SK-MEL-5 (cell line): ENCODE data around the gene KLHDC8B. TPM values are rescaled to one million over a fixed set of nuclear protein-coding genes. Genes with fewer than 3 reads are reported as not detected.
"Not testable (repeated sequence)": the region's sequence is repeated elsewhere in the genome, so short reads cannot be mapped to it uniquely, and the experiment has no call there.

Source experiments
- DNase-seq: peaks from one replicate; pipeline ENCODE4 v3.0.0-alpha.2; 2016; ENCODE audit warnings: low read depth, low spot score
- in situ Hi-C: cut with HindIII; loops from 2 replicates; pipeline ENCODE4 v1.10.0; 2016; ENCODE audit warnings: low sequenced_read_pairs, high pct_unique_total_duplicates, low pct_unique_long_range_greater_than_20kb
- total RNA-seq: library from RNA; depleted of rRNA; stranded (reverse); fragments of >200 nt; shearing (Covaris generic); gene quantifications from 2 replicates; pipeline ENCODE4 v1.2.3, GENCODE V29; 2014

KLHDC8B gene
- total RNA-seq, 1 experiment from 2014 or later: 12.2 TPM

- in situ Hi-C loops: no loop called here
These were observed 1.9 kb downstream of the KLHDC8B start for GRCh38 chr3:49173116-49173791.

GRCh38 chr3:49173792-49174170 is 2.4 kb downstream of the KLHDC8B start:
- no peak for DNase-seq
- in situ Hi-C loops: no loop called here

More at GRCh38 chr3:49173116-49173791, 1.9 kb downstream of the KLHDC8B start:
- peak; percentile 15 for DNase-seq

- in situ Hi-C loops: no loop called here
- no peak for DNase-seq
These were observed 3.1 kb downstream of the KLHDC8B start for GRCh38 chr3:49174397-49174985.

DNA sequence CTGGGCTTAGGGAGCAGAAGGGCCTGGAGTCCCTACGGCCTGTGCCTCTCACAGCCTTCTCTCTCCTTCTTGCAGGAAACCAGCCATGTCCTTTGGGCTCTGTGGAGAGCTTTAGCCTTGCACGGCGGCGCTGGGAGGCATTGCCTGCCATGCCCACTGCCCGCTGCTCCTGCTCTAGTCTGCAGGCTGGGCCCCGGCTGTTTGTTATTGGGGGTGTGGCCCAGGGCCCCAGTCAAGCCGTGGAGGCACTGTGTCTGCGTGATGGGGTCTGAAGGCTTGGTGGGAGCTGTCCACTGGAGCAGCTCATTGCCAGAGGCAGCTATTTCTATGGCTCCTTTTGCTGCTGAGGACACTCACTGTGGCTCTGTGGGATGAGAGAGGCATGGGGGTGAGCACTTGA is 4.1 kb downstream of the KLHDC8B start:
- in situ Hi-C loops: no loop called here
- DNase-seq: no peak

DNA sequence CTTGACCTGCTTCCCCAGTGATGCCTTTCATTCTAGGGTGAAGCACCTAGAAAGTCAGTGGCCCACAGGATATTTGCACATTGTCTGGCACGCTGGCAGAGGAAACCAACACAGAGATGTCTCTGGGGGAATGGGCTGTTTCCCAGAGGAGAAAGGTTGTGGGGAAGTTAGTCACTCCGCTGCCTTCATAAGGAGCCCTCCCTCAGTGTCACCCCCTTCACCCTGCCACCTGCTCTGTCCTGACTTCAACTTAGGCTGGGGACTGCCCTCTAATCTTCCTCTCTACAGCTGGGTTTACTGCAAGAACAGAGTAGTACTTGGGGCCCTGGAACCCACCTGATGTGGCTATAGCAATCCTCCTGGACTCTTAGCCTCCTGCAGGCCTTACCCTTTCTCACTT is 5.7 kb downstream of the KLHDC8B start:
- in situ Hi-C loops: no loop called here

GRCh38 chr3:49180116-49180515 is 8.7 kb downstream of the KLHDC8B start:
- in situ Hi-C loops: no loop called here
- DNase-seq: no peak

More for the DNA sequence above, 5.7 kb downstream of the KLHDC8B start:
- DNase-seq: no peak

GRCh38 chr3:49181351-49181750 is 10.0 kb downstream of the KLHDC8B start:
- in situ Hi-C loops: no loop called here
- no peak for DNase-seq

DNA sequence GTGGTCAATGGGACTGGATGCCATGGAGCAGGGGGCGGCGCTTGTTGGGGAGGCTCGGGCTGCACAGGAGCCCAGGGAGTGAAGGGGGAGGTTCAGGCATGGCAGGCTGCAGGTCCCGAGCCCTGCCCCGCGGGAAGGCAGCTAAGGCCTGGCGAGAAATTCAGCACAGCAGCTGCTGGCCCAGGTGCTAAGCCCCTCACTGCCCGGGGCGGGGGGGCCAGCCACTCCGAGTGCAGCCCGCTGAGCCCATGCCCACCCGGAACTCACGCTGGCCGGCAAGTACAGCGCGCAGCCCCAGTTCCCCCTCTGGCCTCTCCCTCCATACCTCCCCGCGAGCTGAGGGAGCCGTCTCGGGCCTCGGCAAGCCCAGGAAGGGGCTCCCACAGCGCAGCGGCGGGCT is 11.3 kb downstream of the KLHDC8B start:
- in situ Hi-C loops: no loop called here
- no peak for DNase-seq

- DNase-seq: no peak
- in situ Hi-C loops: no loop called here
These were observed 12.5 kb downstream of the KLHDC8B start for GRCh38 chr3:49183873-49184272.

GRCh38 chr3:49191741-49192140 is 20.3 kb downstream of the KLHDC8B start:
- no peak for DNase-seq
- in situ Hi-C loops: no loop called here

GRCh38 chr3:49198161-49198560 is 26.8 kb downstream of the KLHDC8B start:
- in situ Hi-C loops: no loop called here
- DNase-seq: no peak

DNA sequence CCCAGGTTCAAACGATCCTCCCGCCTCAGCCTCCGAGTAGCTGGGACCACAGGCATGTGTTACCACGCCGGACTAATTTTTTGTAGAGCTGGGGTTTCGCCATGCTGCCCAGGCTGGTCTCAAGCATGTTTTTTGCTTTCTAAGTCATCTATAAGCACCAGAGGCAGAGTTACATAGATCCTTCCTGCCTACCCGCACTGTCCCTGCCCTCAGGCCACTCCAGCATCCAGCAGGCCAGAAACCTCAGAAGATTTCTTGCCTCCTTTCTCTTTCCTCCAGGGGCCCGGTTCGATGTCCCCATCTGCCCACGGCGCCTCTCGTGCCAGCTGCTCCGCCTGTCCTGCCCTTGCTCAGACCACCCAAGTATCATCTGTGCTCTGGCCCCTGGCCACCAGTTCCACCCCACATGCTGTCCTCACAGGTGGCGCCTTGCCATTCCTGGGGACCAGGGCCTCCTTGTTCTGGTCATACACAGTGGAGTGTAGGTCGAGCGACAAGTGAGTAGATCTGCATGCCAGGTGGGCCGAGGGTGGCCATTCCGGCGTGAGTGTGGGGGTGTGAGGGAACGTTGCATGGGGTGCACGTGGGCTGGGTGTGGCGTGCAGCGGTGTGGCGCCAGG is 27.3 kb downstream of the KLHDC8B start:
- no peak for DNase-seq
- in situ Hi-C loops: no loop called here

DNA sequence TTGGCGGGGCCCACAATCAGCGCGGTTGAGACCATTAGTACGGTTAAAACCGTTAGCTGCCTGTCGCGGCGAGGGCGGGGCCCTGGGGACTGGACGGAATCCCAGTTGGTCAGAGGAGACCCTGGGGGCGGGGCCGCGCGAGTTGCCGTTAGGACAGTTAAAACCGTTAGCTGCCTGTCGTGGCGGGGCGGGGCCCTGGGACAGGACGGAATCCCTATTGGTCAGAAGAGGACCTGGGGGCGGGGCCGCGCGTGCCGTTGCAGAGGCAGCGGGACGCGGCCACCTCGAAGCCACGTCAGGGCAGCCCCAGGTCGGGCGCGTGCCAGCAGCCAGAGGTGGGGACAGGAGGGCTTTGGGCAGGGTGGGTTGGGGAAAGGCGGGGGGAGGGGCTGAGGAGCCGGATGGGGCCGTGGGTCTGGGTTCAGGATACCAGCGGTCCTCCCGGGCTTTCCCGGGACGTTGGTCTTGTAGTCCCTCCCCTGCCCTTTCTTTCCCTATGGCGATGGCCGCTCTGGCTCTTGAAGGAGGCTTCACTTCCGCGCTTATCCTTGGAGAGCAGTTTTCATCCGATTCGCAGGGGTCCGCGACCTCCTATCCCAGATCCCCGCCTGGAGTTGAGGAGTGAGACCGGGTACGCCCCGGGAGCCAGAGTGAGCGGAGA is 28.0 kb downstream of the KLHDC8B start:
- in situ Hi-C loops: no loop called here
- no peak for DNase-seq

DNA sequence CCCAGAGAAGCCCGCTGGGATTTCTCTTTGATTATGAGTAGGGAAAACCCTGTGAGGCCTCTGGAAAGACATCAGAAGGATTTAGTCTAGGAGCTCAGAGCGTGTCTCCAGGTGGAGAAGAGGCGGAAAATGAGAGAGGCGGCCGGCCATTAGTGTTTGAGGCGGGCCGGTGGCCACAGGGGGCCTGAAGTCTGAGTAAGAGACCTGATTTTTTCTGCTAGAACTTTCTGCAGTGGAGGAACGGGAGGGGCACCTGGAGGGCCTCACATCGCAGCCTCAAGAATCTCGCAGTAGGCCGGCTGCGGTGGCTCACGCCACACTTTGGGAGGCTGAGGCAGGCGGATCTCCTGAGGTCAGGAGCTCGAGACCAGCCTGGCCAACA is 28.5 kb downstream of the KLHDC8B start:
- DNase-seq: no peak
- in situ Hi-C loops: no loop called here

GRCh38 chr3:49213541-49213943 is 42.1 kb downstream of the KLHDC8B start:
- DNase-seq: no peak
- in situ Hi-C loops: no loop called here

DNA sequence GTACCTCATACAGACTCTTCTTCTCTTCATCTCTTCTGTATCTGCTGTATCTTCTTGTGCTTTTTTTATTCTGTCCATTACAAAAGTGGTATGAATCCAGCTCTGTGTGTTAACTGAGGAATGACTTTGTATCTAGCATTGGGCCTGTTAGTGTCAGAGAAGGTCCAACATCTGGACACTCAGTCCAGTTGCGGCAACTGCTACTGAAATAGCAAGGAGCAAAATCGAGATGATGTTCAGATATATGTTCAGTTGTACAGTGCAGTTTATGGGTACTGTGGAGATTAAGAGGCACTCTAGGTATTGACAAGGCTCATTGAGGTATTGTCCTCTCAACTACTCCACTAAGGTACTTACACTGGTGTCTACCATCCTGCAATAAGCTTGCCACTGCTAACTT is 42.6 kb downstream of the KLHDC8B start:
- DNase-seq: no peak
- in situ Hi-C loops: no loop called here

DNA sequence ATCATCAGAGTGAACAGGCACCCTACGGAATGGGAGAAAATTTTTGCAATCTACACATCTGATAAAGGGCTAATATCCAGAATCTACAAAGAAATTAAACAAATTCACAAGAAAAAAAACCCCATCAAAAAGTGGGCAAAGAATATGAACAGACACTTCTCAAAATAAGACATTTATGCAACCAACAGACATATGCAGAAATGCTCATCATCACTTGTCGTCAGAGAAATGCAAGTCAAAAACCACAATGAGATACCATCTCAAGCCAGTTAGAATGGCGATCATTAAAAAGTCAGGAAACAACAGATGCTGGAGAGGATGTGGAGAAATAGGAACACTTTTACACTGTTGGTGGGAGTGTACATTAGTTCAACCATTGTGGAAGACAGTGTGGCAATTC is 45.3 kb downstream of the KLHDC8B start:
- in situ Hi-C loops, DNase-seq: not testable (repeated sequence)

DNA sequence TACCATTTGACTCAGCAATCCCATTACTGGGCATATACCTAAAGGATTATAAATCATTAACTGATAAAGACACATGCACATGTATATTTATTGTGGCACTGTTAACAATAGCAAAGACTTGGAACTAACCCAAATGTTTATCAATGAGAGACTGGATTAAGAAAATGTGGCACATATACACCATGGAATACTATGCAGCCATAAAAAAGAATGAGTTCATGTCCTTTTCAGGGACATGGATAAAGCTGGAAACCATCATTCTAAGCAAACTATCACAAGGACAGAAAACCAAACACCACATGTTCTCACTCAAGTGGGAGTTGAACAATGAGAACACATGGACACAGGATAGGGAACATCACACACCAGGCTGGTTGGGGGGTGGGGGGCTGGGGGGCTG is 45.7 kb downstream of the KLHDC8B start:
- in situ Hi-C loops: not testable (repeated sequence)

More for the DNA sequence above, 45.7 kb downstream of the KLHDC8B start:
- not testable (repeated sequence) for DNase-seq
